Peyer's patch (tissue), 4 donors: Measurements from ENCODE around the gene LTBP3.
A peak's percentile ranks its signal among the peaks of the same experiment; 100 is the strongest.

Experiments used
- CTCF ChIP-seq, 6 experiments: fragments of 450-650 bp in 4 of 6; fragments of 200-600 bp in 2 of 6; sonication (generic) in 1 of 6; IDR thresholded peaks; one replicate each; pipeline ENCODE4 v1.5.1; 2017 to 2019; ENCODE audit warnings: antibody characterized with exemption in 6 of 6, mild to moderate bottlenecking in 3 of 6, moderate library complexity in 1 of 6
- POLR2A ChIP-seq, 2 donors: fragments of 450-650 bp; IDR thresholded peaks; one replicate each; pipeline ENCODE4 v1.5.1; 2017; ENCODE audit warnings: antibody characterized with exemption in 2 of 2, mild to moderate bottlenecking in 2 of 2, moderate library complexity in 2 of 2

GRCh38 chr11:65497141-65498041 lies 60.8 kb downstream of the LTBP3 start:
- TF ChIP-seq CTCF (IDR thresholded peaks at IDR 0.05) (no peak), POLR2A (IDR thresholded peaks at IDR 0.05) (peak; percentile 73 to 81)
